GM21390 (cell line): ENCODE data around the gene POLR1C.
"Not testable (repeated sequence)": the region's sequence is repeated elsewhere in the genome, so short reads cannot be mapped to it uniquely, and the experiment has no call there.

Source experiments
- ATAC-seq: cut with Tn5 transposase; IDR thresholded peaks from one replicate; pipeline ENCODE4 v1.9.1; 2021; ENCODE audit not compliant: unreplicated experiment

Gene POLR1C

GRCh38 chr6:43516697-43517504, at the start of gene POLR1C, which contains the start of gene YIPF3:
Gene POLR1C (plus strand): TSS chr6:43517089. CDS start chr6:43517110, 21 bp downstream.
Gene YIPF3 (minus strand): TSS chr6:43516926. CDS start chr6:43516807, 119 bp downstream.
- ATAC-seq, result peak; percentile 85

DNA sequence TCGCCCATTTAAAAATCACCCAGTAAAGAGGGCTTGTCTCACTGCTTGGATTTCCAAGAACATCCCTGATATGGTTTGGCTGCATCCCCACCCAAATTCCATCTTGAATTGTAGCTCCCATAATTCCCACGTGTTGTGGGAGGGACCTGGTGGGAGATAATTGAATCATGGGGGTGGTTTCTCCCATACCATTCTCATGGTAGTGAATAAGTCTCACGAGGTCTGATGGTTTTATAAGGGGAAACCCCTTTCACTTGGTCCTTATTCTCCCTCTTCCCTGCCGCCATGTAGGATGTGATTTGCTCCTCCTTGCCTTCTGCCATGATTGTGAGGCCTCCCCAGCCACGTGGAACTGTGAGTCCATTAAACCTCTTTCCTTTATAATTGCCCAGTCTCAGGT, 49.6 kb upstream of the POLR1C start:
- ATAC-seq, result not testable (repeated sequence)

DNA sequence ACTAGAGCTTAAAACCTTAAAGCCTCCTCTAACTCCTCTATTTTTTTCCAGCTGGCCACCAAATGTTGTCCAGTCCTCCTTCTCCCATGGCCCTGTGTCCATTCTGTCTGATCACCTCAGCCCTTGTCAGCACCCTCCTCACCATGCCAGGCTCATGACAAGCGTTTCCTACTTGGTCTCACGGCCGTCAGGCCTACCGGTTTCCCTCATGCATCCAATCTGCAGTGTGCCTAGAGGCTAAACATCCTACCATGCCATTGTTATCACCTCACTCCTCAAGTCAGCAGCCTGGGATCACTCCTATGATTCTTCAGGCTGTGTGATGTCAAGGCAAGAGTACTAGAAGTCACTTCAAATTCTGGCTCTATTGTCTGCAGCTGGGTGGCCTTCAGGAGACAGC, 49.1 kb upstream of the POLR1C start:
- ATAC-seq, result no peak

DNA sequence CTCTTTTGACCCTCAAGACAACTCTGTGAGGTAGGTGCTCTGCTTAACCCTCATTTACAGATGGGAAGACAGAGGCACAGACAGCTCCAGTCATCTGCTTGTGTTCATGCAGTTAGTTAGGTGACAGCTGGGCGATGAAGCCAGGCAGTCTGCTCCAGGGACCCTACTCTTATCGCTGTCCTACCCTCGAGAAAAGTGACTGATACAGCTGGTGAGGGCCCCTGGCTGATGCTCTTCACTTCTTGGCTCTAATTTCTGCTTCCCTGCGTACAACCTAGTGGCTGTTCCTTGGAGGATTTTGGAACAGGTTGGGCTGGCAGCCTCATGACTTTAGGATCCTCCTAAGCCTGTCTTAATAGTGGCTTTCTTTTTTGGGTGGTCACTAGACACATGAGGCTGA, 48.6 kb upstream of the POLR1C start:
- no peak for ATAC-seq

GRCh38 chr6:43468748-43469681, 47.9 kb upstream of the POLR1C start:
- no peak for ATAC-seq

DNA sequence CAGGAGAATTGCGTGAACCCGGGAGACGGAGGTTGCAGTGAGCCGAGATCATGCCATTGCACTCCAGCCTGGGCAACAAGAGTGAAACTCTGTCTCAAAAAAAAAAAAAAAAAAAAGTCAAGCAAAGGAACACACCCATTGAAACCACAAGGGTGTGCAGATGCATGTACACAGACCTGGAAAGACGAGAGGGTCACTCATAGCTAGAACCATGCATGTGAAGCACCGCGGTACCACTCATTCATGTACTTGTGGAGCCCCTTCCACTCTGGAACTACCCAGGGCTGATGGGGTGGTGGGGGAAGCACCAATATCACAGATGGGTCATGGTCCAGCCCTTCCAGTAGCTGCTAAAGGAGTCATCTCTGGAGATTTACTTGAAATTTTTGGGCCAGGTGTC, 46.9 kb upstream of the POLR1C start:
- ATAC-seq, result no peak

- no peak for ATAC-seq
Measured at GRCh38 chr6:43471399-43471798, 45.5 kb upstream of the POLR1C start.

DNA sequence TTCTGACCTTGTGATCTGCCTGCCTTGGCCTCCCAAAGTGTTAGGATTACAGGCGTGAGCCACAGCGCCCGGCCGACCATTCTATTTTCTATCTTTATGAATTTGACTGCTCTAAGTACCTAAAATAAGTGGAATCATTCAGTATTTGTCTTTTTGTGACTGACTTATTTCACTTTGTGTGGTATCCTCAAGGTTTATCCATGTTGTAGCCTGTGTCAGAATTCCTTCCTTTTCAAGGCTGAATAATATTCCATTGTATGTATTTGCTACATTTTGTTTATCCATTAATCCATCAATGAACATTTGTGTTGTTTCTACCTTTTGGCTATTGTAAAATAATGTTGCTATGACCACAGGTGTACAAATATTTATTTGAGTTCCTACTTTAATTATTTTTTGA, 44.4 kb upstream of the POLR1C start:
- no peak for ATAC-seq

DNA sequence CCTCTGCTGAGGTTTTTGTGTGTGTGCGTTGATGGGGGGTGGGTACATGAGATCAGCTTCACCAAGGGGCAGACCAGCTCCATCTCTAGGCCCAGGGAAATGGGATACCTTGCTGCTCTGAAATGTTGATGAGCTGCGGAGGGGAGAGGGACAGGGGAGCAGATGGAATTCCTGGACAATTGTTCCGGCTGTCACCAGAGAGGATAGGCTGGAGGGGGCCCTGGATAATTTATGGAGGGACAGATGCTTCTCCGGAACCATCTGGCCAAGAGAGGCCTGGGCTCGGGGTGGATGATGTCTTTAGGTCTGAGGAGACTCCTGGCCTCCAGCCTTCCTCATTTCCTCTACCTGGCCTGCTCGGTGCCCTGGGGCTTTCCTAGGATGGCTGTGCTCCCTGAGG, 41.4 kb upstream of the POLR1C start:
- ATAC-seq, result no peak

DNA sequence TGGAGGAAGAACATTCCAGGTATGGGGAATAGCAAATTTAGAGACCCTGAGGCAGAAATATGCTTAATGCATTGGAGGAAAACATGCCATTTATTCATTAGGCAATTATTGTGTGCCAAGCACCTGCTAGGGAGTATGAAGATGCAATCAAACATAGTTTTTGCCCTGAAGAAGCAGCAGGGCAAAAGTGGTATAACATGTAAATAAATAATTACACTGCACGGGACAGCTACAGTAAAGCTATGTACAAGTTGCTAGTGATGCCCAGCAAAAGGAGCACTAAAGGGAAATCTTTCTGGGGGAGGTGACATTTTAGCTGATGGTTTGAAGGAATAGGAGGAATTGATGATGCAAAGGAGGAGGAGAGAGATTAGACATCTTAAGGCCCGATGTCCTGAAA, 40.1 kb upstream of the POLR1C start:
- ATAC-seq, result no peak

DNA sequence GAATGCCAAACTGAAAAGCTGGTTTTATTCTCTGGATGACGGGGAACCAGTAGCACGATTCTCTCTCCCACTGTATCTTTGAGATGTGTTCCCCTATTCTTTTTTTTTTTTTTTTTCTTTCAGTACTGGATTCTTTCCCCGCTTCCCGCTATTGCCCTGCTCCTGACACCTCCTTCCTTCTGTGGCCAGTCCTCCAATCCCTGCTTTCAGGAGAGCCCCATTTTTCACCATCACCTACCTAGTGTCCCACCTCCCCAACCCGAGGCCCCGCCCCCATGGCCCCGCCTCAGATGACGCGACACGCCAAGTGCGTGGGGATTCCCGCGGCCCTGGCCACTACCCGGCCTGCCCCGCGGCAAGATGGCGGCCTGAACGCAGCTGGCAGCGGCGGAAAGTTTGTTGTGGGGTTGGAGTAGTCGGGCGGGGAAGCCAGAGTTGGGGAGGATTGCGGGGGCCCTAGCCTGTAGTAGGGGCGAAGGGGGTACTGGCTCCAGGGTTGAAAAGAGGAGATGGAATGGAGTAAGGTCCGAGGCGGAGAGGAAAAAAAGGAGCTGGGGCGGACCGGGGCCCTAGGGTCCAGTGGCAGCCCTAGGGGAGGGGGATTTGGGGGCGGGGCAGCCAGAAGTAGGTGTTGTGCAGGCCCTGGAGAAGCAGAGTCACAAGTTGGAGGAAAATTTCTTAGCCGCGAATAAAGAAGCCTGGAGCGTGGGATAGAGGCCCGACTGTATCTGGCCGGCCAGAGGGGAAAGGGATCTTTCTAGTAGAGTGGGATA, 39.5 kb upstream of the POLR1C start, which contains the start of gene TJAP1:
TJAP1 (plus strand) TSS at position 336 of the 773 bp plus-strand sequence. CDS start 21,432 bp downstream, outside the sequence.
- peak; percentile 97 for ATAC-seq

DNA sequence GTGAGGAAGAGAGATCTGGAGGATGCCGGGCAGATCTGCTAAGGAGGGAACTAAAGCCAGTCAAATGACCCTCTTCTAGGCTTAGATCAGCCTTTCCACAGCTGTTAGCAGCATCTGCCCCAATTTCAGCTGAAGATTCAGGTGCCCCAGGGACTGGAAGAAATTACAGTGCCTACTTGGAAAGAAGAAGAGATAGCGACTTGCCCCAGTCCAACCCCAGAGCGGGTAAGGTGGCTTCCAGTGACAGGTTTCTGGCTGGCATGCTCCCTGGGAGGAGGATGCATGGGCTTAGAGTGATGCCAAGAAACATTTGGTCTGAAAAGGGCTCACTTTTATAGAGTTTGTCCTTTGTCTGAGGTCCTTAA, 38.9 kb upstream of the POLR1C start:
- ATAC-seq, result no peak

DNA sequence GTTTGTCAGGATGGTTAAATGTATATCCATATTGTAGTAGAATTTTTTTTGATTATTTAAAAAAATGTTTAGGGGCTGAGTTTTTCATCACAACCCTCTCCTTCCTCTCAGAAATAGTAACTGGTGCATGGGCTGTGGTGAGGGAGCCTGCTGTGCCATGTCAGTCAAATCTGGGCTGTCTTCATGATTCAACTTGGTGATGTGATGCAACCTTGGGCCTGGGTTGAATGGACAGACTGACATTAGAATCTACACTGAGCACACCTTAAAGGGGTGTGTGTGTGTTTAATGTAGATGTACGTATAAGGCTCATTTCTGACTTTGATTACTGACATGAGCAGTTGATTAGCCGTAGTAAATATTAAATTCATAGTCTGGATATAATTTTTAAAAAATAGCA, 35.8 kb upstream of the POLR1C start:
- no peak for ATAC-seq

DNA sequence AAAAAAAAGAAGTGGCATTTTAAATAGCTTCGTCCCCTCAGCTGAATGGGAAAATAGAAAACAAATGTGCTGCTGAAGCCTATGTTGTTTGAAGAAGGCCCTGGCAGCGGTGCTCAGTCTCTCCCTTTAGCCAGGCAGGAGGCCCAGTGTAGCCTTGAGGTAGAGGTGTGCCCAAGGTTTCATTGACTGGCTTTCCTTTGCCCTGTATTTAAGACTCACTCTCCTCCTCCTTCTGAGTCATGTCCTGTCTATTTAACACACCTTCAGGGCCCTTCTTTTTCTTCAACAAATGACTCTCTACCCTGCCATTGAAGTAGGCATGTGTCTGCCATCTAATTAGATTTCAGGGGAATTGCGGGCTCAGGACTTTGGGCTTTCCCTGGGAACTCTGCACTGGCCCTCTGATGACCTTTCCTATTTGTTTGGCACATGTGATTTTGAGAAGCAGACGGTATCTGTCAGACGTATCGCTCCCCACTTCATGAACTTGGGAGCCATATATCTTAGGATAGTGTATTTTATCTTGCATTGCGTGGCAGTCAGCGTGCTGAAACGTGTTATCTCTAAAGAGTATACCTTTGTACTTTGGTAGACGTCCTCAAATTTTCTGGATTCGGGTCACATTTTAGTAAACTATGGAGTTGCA, 35.2 kb upstream of the POLR1C start:
- no peak for ATAC-seq

- ATAC-seq, result no peak
Measured at GRCh38 chr6:43488667-43489276, 28.1 kb upstream of the POLR1C start.

DNA sequence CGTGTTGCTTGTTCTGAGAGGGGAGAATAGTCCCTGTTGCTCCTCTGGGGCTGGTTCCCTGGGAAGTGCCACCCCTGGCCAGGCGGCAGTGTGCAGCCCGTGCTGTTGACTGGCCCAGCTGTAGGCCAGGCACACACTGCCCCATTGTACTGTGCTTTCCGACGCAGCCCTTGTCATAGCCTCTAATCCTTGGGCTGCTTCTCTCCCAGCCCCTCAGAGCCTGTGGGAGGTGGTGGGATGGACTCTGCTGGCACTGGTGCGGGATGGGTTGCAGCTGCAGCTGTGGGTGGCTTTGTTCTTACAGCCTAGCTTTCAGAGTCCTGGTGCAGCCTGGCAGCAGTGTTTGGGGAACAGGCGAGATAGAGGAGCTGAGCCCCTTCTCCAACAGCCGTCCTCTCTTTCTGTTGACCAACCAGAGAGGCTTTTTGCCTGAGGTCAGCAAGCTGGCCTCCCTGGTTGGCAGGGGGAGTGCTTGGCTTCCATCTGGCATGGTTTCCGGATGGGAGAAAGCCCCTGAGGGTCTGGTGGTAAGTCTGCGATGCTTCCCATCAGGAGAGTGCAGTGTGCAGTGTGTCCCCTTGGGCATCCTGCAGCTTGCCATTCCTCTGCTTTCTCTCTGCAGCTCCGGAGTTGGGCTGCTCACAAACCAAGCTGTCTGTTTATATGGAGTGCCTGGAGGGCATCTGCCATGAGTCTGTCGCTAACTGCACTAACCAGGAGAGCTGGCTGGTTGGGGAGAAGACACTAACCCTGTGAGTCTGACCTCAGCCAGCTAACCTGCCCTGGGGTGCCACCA, 27.4 kb upstream of the POLR1C start:
- ATAC-seq, result no peak

- ATAC-seq, result no peak
Measured at GRCh38 chr6:43490523-43490939, 26.4 kb upstream of the POLR1C start.

GRCh38 chr6:43491750-43492661, 24.9 kb upstream of the POLR1C start:
- ATAC-seq, result no peak
